H9 (cell line): ENCODE measurements around the gene PARD3. TPM values are rescaled to one million over a fixed set of nuclear protein-coding genes. Genes with fewer than 3 reads are reported as not detected.

ENCODE experiments used
- DNase-seq: peaks from one replicate; pipeline ENCODE4 v3.0.0-alpha.2; 2017
- H2AFZ ChIP-seq: one replicate; pipeline ENCODE4 v1.6.1; 2013; ENCODE audit warnings: mild to moderate bottlenecking, low read length, control low read depth, moderate library complexity
- H2AK5ac ChIP-seq: 2 replicates; pipeline ENCODE4 v1.6.1; 2013; ENCODE audit warnings: low read length, control low read depth, mixed read lengths; ENCODE audit not compliant: insufficient read length
- H2BK120ac ChIP-seq: one replicate; pipeline ENCODE4 v1.6.1; 2013; ENCODE audit warnings: low read depth, mild to moderate bottlenecking, low read length, control low read depth, inconsistent platforms; ENCODE audit not compliant: poor library complexity, severe bottlenecking
- H2BK12ac ChIP-seq: 2 replicates; pipeline ENCODE4 v1.6.1; 2013; ENCODE audit warnings: low read length, control low read depth, mixed read lengths, low read depth; ENCODE audit not compliant: insufficient read length
- H2BK15ac ChIP-seq: 2 replicates; pipeline ENCODE4 v1.6.1; 2013; ENCODE audit warnings: low read depth, low read length, control low read depth
- H2BK20ac ChIP-seq: one replicate; pipeline ENCODE4 v1.6.1; 2013; ENCODE audit warnings: low read depth, mild to moderate bottlenecking, low read length, control low read depth, inconsistent platforms; ENCODE audit not compliant: poor library complexity, severe bottlenecking
- H2BK5ac ChIP-seq: 2 replicates; pipeline ENCODE4 v1.6.1; 2013; ENCODE audit warnings: low read length, control low read depth, mixed read lengths; ENCODE audit not compliant: insufficient read length
- H3K14ac ChIP-seq: 2 replicates; pipeline ENCODE4 v1.6.1; 2013; ENCODE audit warnings: low read length, control low read depth; ENCODE audit not compliant: insufficient read depth
- H3K18ac ChIP-seq: 2 replicates; pipeline ENCODE4 v1.6.1; 2013; ENCODE audit warnings: low read depth, mild to moderate bottlenecking, mixed read lengths, low read length, control low read depth; ENCODE audit not compliant: insufficient read length
- H3K23ac ChIP-seq: 2 replicates; pipeline ENCODE4 v1.6.1; 2013; ENCODE audit warnings: low read length, control low read depth, mixed read lengths, low read depth; ENCODE audit not compliant: insufficient read length
- H3K23me2 ChIP-seq: 2 replicates; pipeline ENCODE4 v1.6.1; 2013; ENCODE audit warnings: low read depth, mild to moderate bottlenecking, mixed read lengths, low read length, control low read depth; ENCODE audit not compliant: insufficient read length, poor library complexity, severe bottlenecking
- H3K27ac ChIP-seq: 2 replicates; pipeline ENCODE4 v1.5.1; 2013; ENCODE audit warnings: low read length, control low read depth, mixed read lengths, low read depth; ENCODE audit not compliant: insufficient read length
- H3K27me3 ChIP-seq: 2 replicates; pipeline ENCODE4 v1.6.1; 2013; ENCODE audit warnings: low read length, control low read depth, inconsistent platforms; ENCODE audit not compliant: insufficient read depth
- H3K4ac ChIP-seq: 2 replicates; pipeline ENCODE4 v1.6.1; 2013; ENCODE audit warnings: low read depth, mild to moderate bottlenecking, control low read depth, inconsistent platforms, low read length, moderate library complexity
- H3K4me1 ChIP-seq: 2 replicates; pipeline ENCODE4 v1.6.1; 2013; ENCODE audit warnings: low read length, control low read depth, inconsistent platforms; ENCODE audit not compliant: insufficient read depth
- H3K4me2 ChIP-seq: 2 replicates; pipeline ENCODE4 v1.6.1; 2013; ENCODE audit warnings: low read length, control low read depth, mixed read lengths; ENCODE audit not compliant: insufficient read length, insufficient read depth
- H3K56ac ChIP-seq: 2 replicates; pipeline ENCODE4 v1.6.1; 2013; ENCODE audit warnings: low read depth, mild to moderate bottlenecking, mixed read lengths, low read length, control low read depth; ENCODE audit not compliant: insufficient read length
- H3K79me1 ChIP-seq: 2 replicates; pipeline ENCODE4 v1.6.1; 2013; ENCODE audit warnings: low read depth, mild to moderate bottlenecking, moderate library complexity, low read length, control low read depth, inconsistent platforms; ENCODE audit not compliant: insufficient read depth, poor library complexity, severe bottlenecking
- H3K79me2 ChIP-seq: 2 replicates; pipeline ENCODE4 v1.6.1; 2013; ENCODE audit warnings: low read length, control low read depth, inconsistent platforms; ENCODE audit not compliant: insufficient read depth
- H3K9ac ChIP-seq: 2 replicates; pipeline ENCODE4 v1.6.1; 2013; ENCODE audit warnings: low read length, control low read depth, mixed read lengths; ENCODE audit not compliant: insufficient read length; ENCODE audit errors: extremely low read depth
- H3K9me3 ChIP-seq: one replicate; pipeline ENCODE4 v1.6.1; 2013; ENCODE audit warnings: low read depth, low read length, inconsistent platforms; ENCODE audit not compliant: control insufficient read depth
- H3T11ph ChIP-seq: one replicate; pipeline ENCODE4 v1.6.1; 2013; ENCODE audit warnings: mild to moderate bottlenecking, low read length, control low read depth, inconsistent platforms
- H4K20me1 ChIP-seq: one replicate; pipeline ENCODE4 v1.6.1; 2013; ENCODE audit not compliant: control insufficient read depth, insufficient read length, insufficient read depth
- H4K5ac ChIP-seq: 2 replicates; pipeline ENCODE4 v1.6.1; 2013; ENCODE audit warnings: low read depth, mild to moderate bottlenecking, mixed read lengths, low read length, control low read depth; ENCODE audit not compliant: insufficient read length
- H4K8ac ChIP-seq: replicated peaks from 2 replicates; pipeline ENCODE4 v1.6.1; 2013; ENCODE audit warnings: low read length, control low read depth, mixed read lengths, low read depth; ENCODE audit not compliant: insufficient read length
- H4K91ac ChIP-seq: 2 replicates; pipeline ENCODE4 v1.6.1; 2013; ENCODE audit warnings: low read depth, mild to moderate bottlenecking, moderate library complexity, mixed read lengths, low read length, control low read depth; ENCODE audit not compliant: insufficient read length
- H3K27ac Mint-ChIP-seq, 3 experiments: 2 replicates in 2 of 3; 3 replicates in 1 of 3; pipeline ENCODE4 v1.8.0; 2020 to 2021; ENCODE audit warnings: mixed read lengths in 3 of 3, mild to moderate bottlenecking in 1 of 3, moderate library complexity in 1 of 3
- H3K27me3 Mint-ChIP-seq: 2 replicates; pipeline ENCODE4 v1.8.0; 2021; ENCODE audit warnings: low read depth, mild to moderate bottlenecking, moderate library complexity, mixed read lengths
- H3K36me3 Mint-ChIP-seq, 3 experiments: 2 replicates in 2 of 3; 3 replicates in 1 of 3; pipeline ENCODE4 v1.8.0; 2020 to 2021; ENCODE audit warnings: low read depth in 3 of 3, mixed read lengths in 3 of 3; ENCODE audit not compliant: insufficient read depth in 1 of 3
- H3K4me1 Mint-ChIP-seq, 2 experiments: 2 replicates each; pipeline ENCODE4 v1.8.0; 2020; ENCODE audit warnings: mixed read lengths in 2 of 2
- H3K4me3 Mint-ChIP-seq, 2 experiments: 2 replicates in 1 of 2; 3 replicates in 1 of 2; pipeline ENCODE4 v1.8.0; 2020 to 2021; ENCODE audit warnings: mild to moderate bottlenecking in 2 of 2, mixed read lengths in 2 of 2, moderate library complexity in 1 of 2
- H3K9me3 Mint-ChIP-seq, 2 experiments: 2 replicates in 1 of 2; 3 replicates in 1 of 2; pipeline ENCODE4 v1.8.0; 2020; ENCODE audit warnings: mild to moderate bottlenecking in 2 of 2, mixed read lengths in 2 of 2, moderate library complexity in 1 of 2
- WGBS: extraction: QIAGEN DNeasy Blood & Tissue Kit; methylation state at CpG from one replicate; pipeline ENCODE4 v1.1.7; 2013; ENCODE audit warnings: missing lambda C conversion rate, low lambda C conversion rate, mixed read lengths; ENCODE audit not compliant: insufficient read length; ENCODE audit errors: extremely low coverage; 5-methylcytosine and 5-hydroxymethylcytosine counted together
- total RNA-seq: library from RNA; stranded (reverse); gene quantifications from 2 replicates; pipeline ENCODE4 v1.2.1, GENCODE V29; 2021
- TF ChIP-seq, protein P1 (sequence below): fragments of 200-600 bp; sonication (generic); conservative IDR thresholded peaks from 3 replicates; pipeline ENCODE4 v1.8.0; 2021; ENCODE audit warnings: antibody characterized with exemption, mild to moderate bottlenecking

PARD3 gene
- total RNA-seq, 1 experiment from 2014 or later = 44.7 TPM

GRCh38 chr10:34716234-34716633 lies 98.9 kb downstream of the PARD3 start:
- no peak overlapping the region for H3K27ac Mint-ChIP-seq
- Histone ChIP-seq H3K18ac (no peak overlapping the region), H2BK15ac (no peak overlapping the region), H3K4me2 (no peak overlapping the region), H3K4me1 (peaks cover 7% of the 10 kb centered on the region), H3T11ph (no peak overlapping the region), H3K9ac (no peak overlapping the region), H2BK20ac (no peak overlapping the region), H3K23me2 (no peaks in the 10 kb centered on the region), H3K27ac (no peak overlapping the region), H4K8ac (no peak overlapping the region), H2AK5ac (no peak overlapping the region), H2BK120ac (no peak overlapping the region), H2BK5ac (no peak overlapping the region), H3K4ac (no peak overlapping the region), H3K79me2 (peaks cover 17% of the 10 kb centered on the region; the same call in 1 of the 2 replicates), H3K14ac (no peak overlapping the region), H3K27me3 (no peaks in the 10 kb centered on the region), H3K9me3 (no peaks in the 10 kb centered on the region), H4K91ac (no peak overlapping the region), H3K79me1 (peaks cover 19% of the 10 kb centered on the region), H4K20me1 (no peaks in the 10 kb centered on the region), H2AFZ (no peak overlapping the region), H3K56ac (no peak overlapping the region), H4K5ac (no peak overlapping the region), H3K23ac (no peak overlapping the region), H2BK12ac (no peak overlapping the region)
- H3K4me3 Mint-ChIP-seq = no peak overlapping the region
- TF ChIP-seq, protein P1, sequence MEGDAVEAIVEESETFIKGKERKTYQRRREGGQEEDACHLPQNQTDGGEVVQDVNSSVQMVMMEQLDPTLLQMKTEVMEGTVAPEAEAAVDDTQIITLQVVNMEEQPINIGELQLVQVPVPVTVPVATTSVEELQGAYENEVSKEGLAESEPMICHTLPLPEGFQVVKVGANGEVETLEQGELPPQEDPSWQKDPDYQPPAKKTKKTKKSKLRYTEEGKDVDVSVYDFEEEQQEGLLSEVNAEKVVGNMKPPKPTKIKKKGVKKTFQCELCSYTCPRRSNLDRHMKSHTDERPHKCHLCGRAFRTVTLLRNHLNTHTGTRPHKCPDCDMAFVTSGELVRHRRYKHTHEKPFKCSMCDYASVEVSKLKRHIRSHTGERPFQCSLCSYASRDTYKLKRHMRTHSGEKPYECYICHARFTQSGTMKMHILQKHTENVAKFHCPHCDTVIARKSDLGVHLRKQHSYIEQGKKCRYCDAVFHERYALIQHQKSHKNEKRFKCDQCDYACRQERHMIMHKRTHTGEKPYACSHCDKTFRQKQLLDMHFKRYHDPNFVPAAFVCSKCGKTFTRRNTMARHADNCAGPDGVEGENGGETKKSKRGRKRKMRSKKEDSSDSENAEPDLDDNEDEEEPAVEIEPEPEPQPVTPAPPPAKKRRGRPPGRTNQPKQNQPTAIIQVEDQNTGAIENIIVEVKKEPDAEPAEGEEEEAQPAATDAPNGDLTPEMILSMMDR = no peak
- no peaks in the 10 kb centered on the region for H3K36me3 Mint-ChIP-seq
- H3K27me3 Mint-ChIP-seq = no peaks in the 10 kb centered on the region
- WGBS = no CpG with 5 or more reads among the region's 1 CpG
- H3K4me1 Mint-ChIP-seq = peaks cover 17% of the 10 kb centered on the region in 2 experiments
- no peak for DNase-seq
- no peaks in the 10 kb centered on the region for H3K9me3 Mint-ChIP-seq
